Cardiac fibroblast (primary cell): Measurements from ENCODE around the gene AMER1.

ENCODE experiments used
- DNase-seq, 2 donors: peaks; one replicate each; pipeline versions ENCODE4 v3.0.0 to v3.0.0-alpha.2; 2010; ENCODE audit warnings: low read depth in 2 of 2
- H3K4me3 ChIP-seq, 2 donors: replicated peaks in 1 of 2; 1 replicate in 1 of 2; 2 replicates in 1 of 2; pipeline ENCODE4 v1.5.1; 2011; ENCODE audit warnings: low read depth in 2 of 2, low read length in 2 of 2, mild to moderate bottlenecking in 2 of 2, moderate library complexity in 1 of 2
- CTCF ChIP-seq: IDR thresholded peaks from one replicate; pipeline ENCODE4 v1.5.1; 2011; ENCODE audit warnings: low read depth, mild to moderate bottlenecking, low read length, inconsistent platforms

The AMER1 gene

GRCh38 chrX:64186974-64187761, 18.3 kb downstream of the AMER1 start:
- TF ChIP-seq CTCF: no peak
- DNase-seq: no peak
- no peak overlapping the region for H3K4me3 ChIP-seq

- no peak for TF ChIP-seq CTCF
- no peak for DNase-seq
- H3K4me3 ChIP-seq: no peak overlapping the region
Measured at GRCh38 chrX:64184396-64184795, 21.1 kb downstream of the AMER1 start.

GRCh38 chrX:64182208-64182607, 23.3 kb downstream of the AMER1 start:
- DNase-seq: no peak
- TF ChIP-seq CTCF: no peak
- no peak overlapping the region for H3K4me3 ChIP-seq

- DNase-seq: peak in 1 of 2 donors; percentile 8
- no peak for TF ChIP-seq CTCF
- no peak overlapping the region for H3K4me3 ChIP-seq
Measured at GRCh38 chrX:64176876-64177275, 28.6 kb downstream of the AMER1 start.

GRCh38 chrX:64169988-64170387, 35.5 kb downstream of the AMER1 start:
- no peak for TF ChIP-seq CTCF
- H3K4me3 ChIP-seq: no peak overlapping the region
- no peak for DNase-seq

GRCh38 chrX:64152857-64153256, 52.7 kb downstream of the AMER1 start:
- no peak for DNase-seq
- no peak overlapping the region for H3K4me3 ChIP-seq
- no peak for TF ChIP-seq CTCF

- TF ChIP-seq CTCF: no peak
- DNase-seq: no peak
Measured at GRCh38 chrX:64151911-64152310, 53.6 kb downstream of the AMER1 start.

More at GRCh38 chrX:64151911-64152310, 53.6 kb downstream of the AMER1 start:
- H3K4me3 ChIP-seq: no peak overlapping the region
